Sigmoid colon (tissue), 7 donors: ENCODE measurements around the gene ZFAND3. TPM values are rescaled to one million over a fixed set of nuclear protein-coding genes. Genes with fewer than 3 reads are reported as not detected.

Source experiments
- DNase-seq: peaks from one replicate; pipeline ENCODE4 v3.0.0-alpha.2; 2019
- H3K27ac ChIP-seq, 4 donors: fragments of 200-600 bp; sonication (generic); one replicate each; pipeline ENCODE4 v1.5.1; 2016 to 2019; ENCODE audit warnings: mild to moderate bottlenecking in 1 of 4
- H3K27me3 ChIP-seq, 3 donors: fragments of 200-600 bp; sonication (generic); one replicate each; pipeline ENCODE4 v1.5.1; 2019; ENCODE audit warnings: mild to moderate bottlenecking in 1 of 3
- H3K36me3 ChIP-seq, 4 donors: fragments of 200-600 bp; sonication (generic); one replicate each; pipeline ENCODE4 v1.5.1; 2016 to 2019
- H3K4me1 ChIP-seq, 4 donors: fragments of 200-600 bp; sonication (generic); one replicate each; pipeline ENCODE4 v1.5.1; 2017 to 2019
- H3K4me3 ChIP-seq, 4 donors: fragments of 200-600 bp; sonication (generic); one replicate each; pipeline ENCODE4 v1.5.1; 2017 to 2019; ENCODE audit warnings: mild to moderate bottlenecking in 2 of 4, moderate library complexity in 1 of 4
- H3K9me3 ChIP-seq, 4 donors: fragments of 200-600 bp in 3 of 4; sonication (generic) in 3 of 4; one replicate each; pipeline versions ENCODE4 v1.5.1 to v1.6.1; 2013 to 2019
- EP300 ChIP-seq, 4 donors: sonication (generic); formaldehyde crosslinking; IDR thresholded peaks; one replicate each; pipeline ENCODE4 v1.6.1; 2017; ENCODE audit warnings: antibody characterized with exemption in 4 of 4
- POLR2A ChIP-seq, 2 donors: fragments of 450-650 bp; IDR thresholded peaks; one replicate each; pipeline ENCODE4 v1.6.1; 2016; ENCODE audit warnings: antibody characterized with exemption in 2 of 2, mild to moderate bottlenecking in 2 of 2, moderate library complexity in 2 of 2
- POLR2AphosphoS5 ChIP-seq, 4 donors: sonication (generic); formaldehyde crosslinking; IDR thresholded peaks; one replicate each; pipeline ENCODE4 v1.6.1; 2017; ENCODE audit warnings: antibody characterized with exemption in 4 of 4
- WGBS, 2 donors: extraction: QIAGEN DNeasy Blood & Tissue Kit; methylation state at CpG; one replicate each; pipeline ENCODE4 v1.1.7; 2013; 5-methylcytosine and 5-hydroxymethylcytosine counted together
- intact Hi-C: fragments of 100-400 bp; cut with DNase I; formaldehyde crosslinking; loops from one replicate; pipeline ENCODE4 v1.15.1; 2023
- polyA plus RNA-seq, 3 donors: library from polyadenylated mRNA; stranded (reverse); fragments of 200-250 nt; gene quantifications; one replicate each; pipeline ENCODE4 v1.2.3, GENCODE V29; 2013
- total RNA-seq, 4 donors: library from RNA; depleted of rRNA; stranded (reverse); fragments of >200 nt; gene quantifications; one replicate each; pipeline ENCODE4 v1.1.0, GENCODE V29; 2016
- TF ChIP-seq, protein P1 (sequence below), 4 experiments: fragments of 450-650 bp in 3 of 4; fragments of 200-600 bp in 1 of 4; IDR thresholded peaks; one replicate each; pipeline ENCODE4 v1.5.1; 2016 to 2019; ENCODE audit warnings: antibody characterized with exemption in 4 of 4, mild to moderate bottlenecking in 3 of 4, moderate library complexity in 2 of 4
- donor health status: healthy with polysubstance abuse.
- donor health status: Bipolar disorder and iron deficiency.
- donor health status: healthy.

The ZFAND3 gene
- total and polyA plus RNA-seq, 7 donors, result 32.4 to 54.8 (median 39.0) TPM

DNA sequence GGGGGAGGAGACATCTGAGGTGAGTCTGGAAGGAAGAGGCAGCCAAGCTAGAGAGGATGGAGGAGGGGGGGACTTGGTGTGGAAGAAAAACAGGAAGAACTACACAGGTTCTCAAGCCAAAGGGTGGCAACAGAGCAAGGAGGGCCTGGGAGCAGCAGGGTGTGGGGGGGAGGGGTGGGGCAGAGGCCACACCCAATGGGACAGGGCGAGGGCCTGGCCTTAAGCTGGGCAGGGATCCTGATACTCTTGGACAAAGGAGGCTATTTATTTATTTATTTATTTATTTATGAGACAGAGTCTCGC lies 359.0 kb downstream of the ZFAND3 start:
- TF ChIP-seq EP300 (IDR thresholded peaks at IDR 0.05), result no peak
- no peak for TF ChIP-seq POLR2AphosphoS5 (IDR thresholded peaks at IDR 0.05)
- TF ChIP-seq, protein P1, sequence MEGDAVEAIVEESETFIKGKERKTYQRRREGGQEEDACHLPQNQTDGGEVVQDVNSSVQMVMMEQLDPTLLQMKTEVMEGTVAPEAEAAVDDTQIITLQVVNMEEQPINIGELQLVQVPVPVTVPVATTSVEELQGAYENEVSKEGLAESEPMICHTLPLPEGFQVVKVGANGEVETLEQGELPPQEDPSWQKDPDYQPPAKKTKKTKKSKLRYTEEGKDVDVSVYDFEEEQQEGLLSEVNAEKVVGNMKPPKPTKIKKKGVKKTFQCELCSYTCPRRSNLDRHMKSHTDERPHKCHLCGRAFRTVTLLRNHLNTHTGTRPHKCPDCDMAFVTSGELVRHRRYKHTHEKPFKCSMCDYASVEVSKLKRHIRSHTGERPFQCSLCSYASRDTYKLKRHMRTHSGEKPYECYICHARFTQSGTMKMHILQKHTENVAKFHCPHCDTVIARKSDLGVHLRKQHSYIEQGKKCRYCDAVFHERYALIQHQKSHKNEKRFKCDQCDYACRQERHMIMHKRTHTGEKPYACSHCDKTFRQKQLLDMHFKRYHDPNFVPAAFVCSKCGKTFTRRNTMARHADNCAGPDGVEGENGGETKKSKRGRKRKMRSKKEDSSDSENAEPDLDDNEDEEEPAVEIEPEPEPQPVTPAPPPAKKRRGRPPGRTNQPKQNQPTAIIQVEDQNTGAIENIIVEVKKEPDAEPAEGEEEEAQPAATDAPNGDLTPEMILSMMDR (IDR thresholded peaks at IDR 0.05), result no peak
- no peak for TF ChIP-seq POLR2A (IDR thresholded peaks at IDR 0.05)

DNA sequence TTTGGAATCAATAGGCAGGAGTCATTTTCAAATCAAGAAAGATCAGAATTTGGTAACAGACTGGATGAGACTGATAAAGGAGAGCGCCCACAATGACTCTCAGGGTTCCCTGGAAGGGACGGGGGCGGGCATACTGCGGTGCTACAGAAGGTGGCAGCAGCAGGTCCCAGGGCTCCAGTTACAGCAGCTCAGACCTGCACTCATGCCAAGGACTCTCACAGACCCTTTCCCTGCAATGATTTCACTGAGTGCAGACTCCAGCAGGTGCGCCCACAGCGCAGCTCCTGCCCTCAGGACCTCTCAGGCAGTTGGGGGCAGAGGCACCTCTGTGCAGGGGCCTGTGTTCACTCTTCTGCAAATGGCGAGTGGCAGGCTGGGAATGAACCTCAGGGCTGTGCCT lies 359.8 kb downstream of the ZFAND3 start:
- no peak for DNase-seq
- Histone ChIP-seq H3K4me1 (no peaks in the 10 kb centered on the region), H3K36me3 (no peaks in the 10 kb centered on the region), H3K9me3 (no peaks in the 10 kb centered on the region), H3K4me3 (no peak overlapping the region), H3K27ac (no peak overlapping the region), H3K27me3 (no peaks in the 10 kb centered on the region)
- TF ChIP-seq, protein P1 (IDR thresholded peaks at IDR 0.05), result no peak
- TF ChIP-seq POLR2A (IDR thresholded peaks at IDR 0.05) (no peak), POLR2AphosphoS5 (IDR thresholded peaks at IDR 0.05) (no peak), EP300 (IDR thresholded peaks at IDR 0.05) (no peak)
- WGBS, 2 donors, result 95 to 96% methylated on average over 7 of the region's 7 CpGs
- intact Hi-C loops, result no loop called here

More for the DNA sequence above, 359.0 kb downstream of the ZFAND3 start:
- intact Hi-C loops, result no loop called here
- no peak overlapping the region for H3K4me3 ChIP-seq
- 61 to 80% methylated on average over 2 of the region's 2 CpGs for WGBS, 2 donors
- no peaks in the 10 kb centered on the region for H3K9me3 ChIP-seq
- no peaks in the 10 kb centered on the region for H3K27me3 ChIP-seq
- H3K27ac ChIP-seq, result no peak overlapping the region
- H3K4me1 ChIP-seq, result no peaks in the 10 kb centered on the region
- no peaks in the 10 kb centered on the region for H3K36me3 ChIP-seq
- DNase-seq, result no peak

DNA sequence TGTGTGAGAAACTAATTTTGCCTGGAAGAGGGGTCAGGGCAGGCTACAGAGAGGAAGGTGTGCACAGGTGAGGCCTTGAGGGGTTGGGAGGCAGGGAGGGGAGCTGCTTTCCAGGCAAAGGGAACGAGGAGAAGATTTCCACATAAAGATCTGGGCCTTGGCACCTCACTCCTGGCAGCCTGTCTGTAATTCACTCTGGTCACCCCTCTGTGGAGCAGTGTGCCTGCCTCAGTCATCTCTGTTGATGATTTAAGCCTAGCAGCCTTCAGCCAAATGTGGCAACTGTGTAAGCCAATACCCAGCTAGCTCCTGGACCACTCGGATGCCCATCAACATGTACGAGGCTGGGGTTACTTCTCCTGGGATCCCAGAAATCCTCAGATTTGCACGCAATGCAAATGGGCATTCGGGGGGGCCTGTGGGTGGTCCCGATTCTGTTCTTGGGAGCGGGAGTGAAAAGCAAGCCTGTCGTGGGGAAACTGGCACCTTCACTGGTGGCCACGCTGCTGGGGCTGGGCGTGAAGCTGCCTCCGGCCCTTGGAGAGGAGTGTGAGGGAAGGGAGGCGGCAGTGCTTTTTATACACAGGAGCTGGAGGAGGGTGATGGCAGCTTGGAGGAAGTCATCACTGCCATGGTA lies 360.4 kb downstream of the ZFAND3 start:
- intact Hi-C loops, result no loop called here
- Histone ChIP-seq H3K27me3 (no peaks in the 10 kb centered on the region), H3K4me1 (no peaks in the 10 kb centered on the region), H3K9me3 (no peaks in the 10 kb centered on the region), H3K4me3 (no peak overlapping the region), H3K27ac (no peak overlapping the region), H3K36me3 (no peaks in the 10 kb centered on the region)
- no peak for DNase-seq
- 92 to 95% methylated on average over 12 of the region's 12 CpGs for WGBS, 2 donors
- TF ChIP-seq, protein P1 (IDR thresholded peaks at IDR 0.05), result no peak
- TF ChIP-seq POLR2A (IDR thresholded peaks at IDR 0.05) (no peak), EP300 (IDR thresholded peaks at IDR 0.05) (no peak)

DNA sequence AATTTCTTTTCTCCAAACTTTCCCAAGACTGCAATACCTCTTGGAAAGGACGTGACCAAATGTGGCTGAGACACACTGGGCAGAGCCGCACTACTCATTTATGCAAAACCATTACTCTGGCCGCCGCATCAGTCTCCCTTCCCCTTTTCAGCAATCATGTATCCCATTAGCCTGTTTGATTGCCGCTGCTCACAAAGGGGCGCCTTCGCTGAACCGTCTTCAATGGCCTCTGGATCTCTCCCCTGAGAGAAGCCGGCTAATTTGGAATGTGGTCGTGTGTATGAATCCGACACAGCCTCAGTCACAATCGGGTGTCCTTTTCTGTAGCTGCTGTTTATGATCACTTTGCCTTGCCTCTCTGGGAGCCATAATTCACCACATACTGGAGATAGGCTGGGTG lies 361.1 kb downstream of the ZFAND3 start:
- DNase-seq, result no peak
- H3K27ac ChIP-seq, result no peak overlapping the region
- H3K4me1 ChIP-seq, result no peaks in the 10 kb centered on the region
- TF ChIP-seq POLR2AphosphoS5 (IDR thresholded peaks at IDR 0.05) (no peak), POLR2A (IDR thresholded peaks at IDR 0.05) (no peak), EP300 (IDR thresholded peaks at IDR 0.05) (no peak)
- TF ChIP-seq, protein P1 (IDR thresholded peaks at IDR 0.05), result no peak
- intact Hi-C loops, result no loop called here
- no peaks in the 10 kb centered on the region for H3K36me3 ChIP-seq
- no peak overlapping the region for H3K4me3 ChIP-seq
- 93% methylated on average over 12 of the region's 12 CpGs for WGBS, 2 donors
- no peaks in the 10 kb centered on the region for H3K9me3 ChIP-seq
- no peaks in the 10 kb centered on the region for H3K27me3 ChIP-seq

DNA sequence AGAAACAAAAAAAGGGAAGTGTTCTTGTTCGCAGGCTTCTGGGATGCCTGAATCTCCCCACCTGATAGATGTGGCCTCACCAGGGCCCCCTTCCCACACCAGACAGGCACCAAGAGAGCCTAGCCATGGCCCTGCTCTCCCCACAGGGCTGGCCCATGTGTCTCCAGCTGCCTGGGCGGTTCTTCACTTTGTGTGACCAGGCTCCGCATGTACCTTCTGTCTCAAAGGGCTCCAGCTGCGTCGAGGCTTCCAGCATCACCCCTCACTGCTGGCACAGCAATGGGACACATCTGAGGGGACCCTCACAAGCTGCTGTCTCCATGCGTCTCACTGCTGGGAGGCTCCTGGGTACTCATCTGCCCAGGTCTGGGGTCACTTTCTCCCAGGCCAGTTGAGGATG lies 362.9 kb downstream of the ZFAND3 start:
- Histone ChIP-seq H3K9me3 (no peaks in the 10 kb centered on the region), H3K4me3 (no peak overlapping the region), H3K27ac (no peak overlapping the region), H3K27me3 (no peaks in the 10 kb centered on the region), H3K4me1 (no peaks in the 10 kb centered on the region), H3K36me3 (no peaks in the 10 kb centered on the region)
- intact Hi-C loops, result no loop called here
- TF ChIP-seq, protein P1 (IDR thresholded peaks at IDR 0.05), result no peak
- no peak for TF ChIP-seq POLR2AphosphoS5 (IDR thresholded peaks at IDR 0.05)
- no peak for TF ChIP-seq EP300 (IDR thresholded peaks at IDR 0.05)
- no peak for TF ChIP-seq POLR2A (IDR thresholded peaks at IDR 0.05)
- 94% methylated on average over 6 of the region's 6 CpGs for WGBS, 2 donors
- DNase-seq, result no peak
